ENCODE measurements around the gene PDIA6.

The PDIA6 gene

GRCh38 chr2:10775831-10776230 is 36.8 kb downstream of the PDIA6 start:
- H3K27ac ChIP-seq (ENCODE audit: insufficient read depth, low read depth, low read length, poor library complexity, severe bottlenecking) = no peak overlapping the region
- no peaks in the 10 kb centered on the region for H3K9me3 ChIP-seq (ENCODE audit: control insufficient read depth, low read length)
- WGBS, 2 experiments = 94 to 96% methylated on average over 13 of the region's 13 CpGs
- no peak overlapping the region for H3K4me3 ChIP-seq (ENCODE audit: insufficient read depth, low read depth, low read length)
- H3K36me3 ChIP-seq (ENCODE audit: control insufficient read depth, insufficient read depth, low read length) = peaks cover 3% of the 10 kb centered on the region
- peaks cover 16% of the 10 kb centered on the region for H3K4me1 ChIP-seq (ENCODE audit: control insufficient read depth, insufficient read depth, low read length)
- H3K27me3 ChIP-seq (ENCODE audit: control insufficient read depth, insufficient read depth, low read length, poor library complexity, severe bottlenecking) = no peaks in the 10 kb centered on the region

DNA sequence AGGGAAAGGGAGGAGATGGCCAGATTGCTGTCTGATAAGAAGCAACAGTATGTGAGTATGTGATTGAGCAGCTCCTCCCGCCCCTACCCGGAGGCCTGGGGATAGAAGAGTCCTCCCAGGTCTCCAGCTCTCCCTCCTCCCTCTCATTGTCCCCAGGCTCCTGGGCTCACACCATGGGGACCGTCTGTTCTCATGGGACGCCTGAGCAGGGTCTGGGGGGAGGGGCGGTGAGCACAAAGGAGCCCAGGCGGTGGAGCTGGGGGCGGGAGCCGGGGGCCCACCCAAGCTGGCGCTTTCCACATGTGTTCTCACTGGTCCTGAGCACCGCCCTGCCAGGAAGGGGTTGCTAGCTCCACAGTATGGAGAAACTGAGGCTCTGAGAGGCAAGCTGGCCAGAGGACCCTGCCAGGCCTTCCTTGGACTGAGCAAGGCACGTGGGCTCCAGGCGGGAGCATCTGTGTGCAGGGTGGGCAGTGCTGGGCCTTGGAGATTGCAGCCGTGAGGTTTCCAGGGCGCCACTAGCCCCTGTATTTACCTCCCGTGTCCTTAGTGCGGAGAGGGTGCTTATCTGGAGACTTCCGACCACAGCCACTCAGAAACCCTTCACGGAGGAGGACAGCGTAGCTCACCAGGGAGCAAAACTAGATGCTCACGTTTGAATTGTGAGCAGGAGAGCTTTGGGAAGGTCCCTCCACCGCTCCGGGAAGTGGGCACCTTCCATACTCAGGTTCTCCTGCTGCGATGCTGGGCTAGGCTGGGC is 37.4 kb downstream of the PDIA6 start:
- Histone ChIP-seq H3K27me3 (ENCODE audit: control insufficient read depth, insufficient read depth, low read length, poor library complexity, severe bottlenecking) (no peaks in the 10 kb centered on the region), H3K36me3 (ENCODE audit: control insufficient read depth, insufficient read depth, low read length) (peaks cover 3% of the 10 kb centered on the region), H3K4me3 (ENCODE audit: insufficient read depth, low read depth, low read length) (no peak overlapping the region), H3K27ac (ENCODE audit: insufficient read depth, low read depth, low read length, poor library complexity, severe bottlenecking) (no peak overlapping the region), H3K9me3 (ENCODE audit: control insufficient read depth, low read length) (no peaks in the 10 kb centered on the region), H3K4me1 (ENCODE audit: control insufficient read depth, insufficient read depth, low read length) (peaks cover 16% of the 10 kb centered on the region)
- WGBS, 2 experiments = 80 to 81% methylated on average over 22 to 23 of the region's 23 CpGs

GRCh38 chr2:10774394-10774793 is 38.2 kb downstream of the PDIA6 start:
- H3K4me3 ChIP-seq (ENCODE audit: insufficient read depth, low read depth, low read length) = no peak overlapping the region
- H3K36me3 ChIP-seq (ENCODE audit: control insufficient read depth, insufficient read depth, low read length) = no peaks in the 10 kb centered on the region
- H3K27me3 ChIP-seq (ENCODE audit: control insufficient read depth, insufficient read depth, low read length, poor library complexity, severe bottlenecking) = no peaks in the 10 kb centered on the region
- H3K9me3 ChIP-seq (ENCODE audit: control insufficient read depth, low read length) = no peaks in the 10 kb centered on the region
- WGBS, 2 experiments = 84% methylated on average over 6 of the region's 6 CpGs
- H3K4me1 ChIP-seq (ENCODE audit: control insufficient read depth, insufficient read depth, low read length) = peaks cover 16% of the 10 kb centered on the region
- H3K27ac ChIP-seq (ENCODE audit: insufficient read depth, low read depth, low read length, poor library complexity, severe bottlenecking) = no peak overlapping the region

- Histone ChIP-seq H3K4me3 (ENCODE audit: insufficient read depth, low read depth, low read length) (no peak overlapping the region), H3K27ac (ENCODE audit: insufficient read depth, low read depth, low read length, poor library complexity, severe bottlenecking) (no peak overlapping the region), H3K9me3 (ENCODE audit: control insufficient read depth, low read length) (no peaks in the 10 kb centered on the region), H3K36me3 (ENCODE audit: control insufficient read depth, insufficient read depth, low read length) (no peaks in the 10 kb centered on the region), H3K4me1 (ENCODE audit: control insufficient read depth, insufficient read depth, low read length) (peaks cover 16% of the 10 kb centered on the region), H3K27me3 (ENCODE audit: control insufficient read depth, insufficient read depth, low read length, poor library complexity, severe bottlenecking) (no peaks in the 10 kb centered on the region)
- WGBS, 2 experiments = 87 to 88% methylated on average over 8 of the region's 8 CpGs
Observed at GRCh38 chr2:10773821-10774341, 38.7 kb downstream of the PDIA6 start.

GRCh38 chr2:10772868-10773215 is 39.7 kb downstream of the PDIA6 start:
- Histone ChIP-seq H3K27ac (ENCODE audit: insufficient read depth, low read depth, low read length, poor library complexity, severe bottlenecking) (no peak overlapping the region), H3K4me1 (ENCODE audit: control insufficient read depth, insufficient read depth, low read length) (peaks cover 20% of the 10 kb centered on the region), H3K4me3 (ENCODE audit: insufficient read depth, low read depth, low read length) (no peak overlapping the region), H3K9me3 (ENCODE audit: control insufficient read depth, low read length) (no peaks in the 10 kb centered on the region), H3K27me3 (ENCODE audit: control insufficient read depth, insufficient read depth, low read length, poor library complexity, severe bottlenecking) (no peaks in the 10 kb centered on the region), H3K36me3 (ENCODE audit: control insufficient read depth, insufficient read depth, low read length) (no peaks in the 10 kb centered on the region)
- 87% methylated on average over 13 of the region's 13 CpGs for whole genome bisulfite sequencing, 2 experiments

- 92 to 94% methylated on average over 12 of the region's 12 CpGs for WGBS, 2 experiments
- no peaks in the 10 kb centered on the region for H3K36me3 ChIP-seq (ENCODE audit: control insufficient read depth, insufficient read depth, low read length)
- H3K4me3 ChIP-seq (ENCODE audit: insufficient read depth, low read depth, low read length) = no peak overlapping the region
- no peaks in the 10 kb centered on the region for H3K9me3 ChIP-seq (ENCODE audit: control insufficient read depth, low read length)
- peaks cover 21% of the 10 kb centered on the region for H3K4me1 ChIP-seq (ENCODE audit: control insufficient read depth, insufficient read depth, low read length)
- no peak overlapping the region for H3K27ac ChIP-seq (ENCODE audit: insufficient read depth, low read depth, low read length, poor library complexity, severe bottlenecking)
- H3K27me3 ChIP-seq (ENCODE audit: control insufficient read depth, insufficient read depth, low read length, poor library complexity, severe bottlenecking) = no peaks in the 10 kb centered on the region
Observed at GRCh38 chr2:10772201-10772867, 40.3 kb downstream of the PDIA6 start.

DNA sequence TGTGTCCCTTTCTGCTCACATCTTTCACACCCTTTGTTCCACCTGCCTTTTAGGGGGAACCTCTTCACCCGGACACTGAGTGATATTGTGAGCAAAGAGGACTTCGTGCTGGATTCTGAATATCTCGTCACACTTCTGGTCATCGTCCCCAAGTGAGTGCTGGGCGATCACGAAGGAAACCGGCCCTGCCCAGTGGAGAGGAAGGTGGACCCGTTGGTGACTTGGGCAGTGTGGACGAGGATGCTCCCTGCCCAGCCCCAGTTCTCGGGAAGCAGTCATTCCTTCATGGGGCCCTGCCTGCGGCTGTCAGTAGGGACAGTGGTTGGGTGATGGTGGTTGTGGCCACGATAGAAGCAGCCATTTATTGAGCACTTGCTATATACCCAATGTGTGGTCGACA is 40.8 kb downstream of the PDIA6 start:
- peaks cover 21% of the 10 kb centered on the region for H3K4me1 ChIP-seq (ENCODE audit: control insufficient read depth, insufficient read depth, low read length)
- WGBS, 2 experiments = 94 to 95% methylated on average over 13 of the region's 13 CpGs
- H3K27ac ChIP-seq (ENCODE audit: insufficient read depth, low read depth, low read length, poor library complexity, severe bottlenecking) = no peak overlapping the region
- no peaks in the 10 kb centered on the region for H3K36me3 ChIP-seq (ENCODE audit: control insufficient read depth, insufficient read depth, low read length)
- no peaks in the 10 kb centered on the region for H3K9me3 ChIP-seq (ENCODE audit: control insufficient read depth, low read length)
- H3K27me3 ChIP-seq (ENCODE audit: control insufficient read depth, insufficient read depth, low read length, poor library complexity, severe bottlenecking) = no peaks in the 10 kb centered on the region
- H3K4me3 ChIP-seq (ENCODE audit: insufficient read depth, low read depth, low read length) = no peak overlapping the region

- no peaks in the 10 kb centered on the region for H3K27me3 ChIP-seq (ENCODE audit: control insufficient read depth, insufficient read depth, low read length, poor library complexity, severe bottlenecking)
- no peaks in the 10 kb centered on the region for H3K9me3 ChIP-seq (ENCODE audit: control insufficient read depth, low read length)
- H3K4me3 ChIP-seq (ENCODE audit: insufficient read depth, low read depth, low read length) = no peak overlapping the region
- H3K36me3 ChIP-seq (ENCODE audit: control insufficient read depth, insufficient read depth, low read length) = no peaks in the 10 kb centered on the region
- no peak overlapping the region for H3K27ac ChIP-seq (ENCODE audit: insufficient read depth, low read depth, low read length, poor library complexity, severe bottlenecking)
- peaks cover 21% of the 10 kb centered on the region for H3K4me1 ChIP-seq (ENCODE audit: control insufficient read depth, insufficient read depth, low read length)
- 92% methylated on average over 22 of the region's 22 CpGs for WGBS, 2 experiments
Observed at GRCh38 chr2:10770956-10771750, 41.4 kb downstream of the PDIA6 start.

GRCh38 chr2:10768063-10768507 is 44.5 kb downstream of the PDIA6 start:
- Histone ChIP-seq H3K4me1 (ENCODE audit: control insufficient read depth, insufficient read depth, low read length) (peaks cover 5% of the 10 kb centered on the region), H3K9me3 (ENCODE audit: control insufficient read depth, low read length) (no peaks in the 10 kb centered on the region), H3K27ac (ENCODE audit: insufficient read depth, low read depth, low read length, poor library complexity, severe bottlenecking) (no peak overlapping the region), H3K27me3 (ENCODE audit: control insufficient read depth, insufficient read depth, low read length, poor library complexity, severe bottlenecking) (no peaks in the 10 kb centered on the region), H3K4me3 (ENCODE audit: insufficient read depth, low read depth, low read length) (no peak overlapping the region), H3K36me3 (ENCODE audit: control insufficient read depth, insufficient read depth, low read length) (no peaks in the 10 kb centered on the region)
- 64 to 71% methylated on average over 16 of the region's 16 CpGs for WGBS, 2 experiments

DNA sequence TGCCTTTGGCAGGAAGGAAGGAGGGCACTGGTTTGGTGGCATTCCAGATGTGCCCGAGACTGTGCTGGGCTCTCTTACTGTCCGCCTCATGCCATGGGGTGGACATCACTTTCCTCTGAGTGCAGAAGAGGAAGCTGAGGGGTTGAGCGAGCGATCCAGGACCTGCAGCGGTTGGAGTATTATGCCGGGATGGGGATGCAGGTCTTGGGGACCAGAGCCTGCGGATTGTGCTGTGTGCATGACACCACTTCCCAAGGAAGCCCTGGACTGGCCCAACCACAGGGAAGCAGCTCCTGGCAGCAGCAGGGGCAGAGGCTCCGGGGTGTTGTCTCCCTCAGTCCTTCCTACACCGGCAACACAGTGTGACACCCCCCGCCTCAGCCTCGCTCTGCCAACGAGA is 46.7 kb downstream of the PDIA6 start:
- WGBS, 2 experiments = 91 to 93% methylated on average over 12 of the region's 12 CpGs
- no peak overlapping the region for H3K27ac ChIP-seq (ENCODE audit: insufficient read depth, low read depth, low read length, poor library complexity, severe bottlenecking)

More for the DNA sequence above, 46.7 kb downstream of the PDIA6 start:
- Histone ChIP-seq H3K4me1 (ENCODE audit: control insufficient read depth, insufficient read depth, low read length) (peaks cover 5% of the 10 kb centered on the region), H3K9me3 (ENCODE audit: control insufficient read depth, low read length) (no peaks in the 10 kb centered on the region), H3K4me3 (ENCODE audit: insufficient read depth, low read depth, low read length) (no peak overlapping the region), H3K27me3 (ENCODE audit: control insufficient read depth, insufficient read depth, low read length, poor library complexity, severe bottlenecking) (no peaks in the 10 kb centered on the region), H3K36me3 (ENCODE audit: control insufficient read depth, insufficient read depth, low read length) (no peaks in the 10 kb centered on the region)

All from ectodermal cell (in vitro differentiated cells).